K562 (cell line): ENCODE measurements around the gene HGS. TPM values are rescaled to one million over a fixed set of nuclear protein-coding genes. Genes with fewer than 3 reads are reported as not detected.
A peak's percentile ranks its signal among the peaks of the same experiment; 100 is the strongest.

Source experiments
- ATF7 ChIP-seq: fragments of 450-650 bp; IDR thresholded peaks from 2 replicates; pipeline ENCODE4 v1.7.1; 2014; ENCODE audit warnings: mild to moderate bottlenecking, moderate library complexity
- BRD9 ChIP-seq: fragments of 450-650 bp; IDR thresholded peaks from 2 replicates; pipeline ENCODE4 v1.6.1; 2018; ENCODE audit warnings: low read depth; ENCODE audit not compliant: partially characterized antibody
- C11orf30 ChIP-seq: fragments of 450-650 bp; IDR thresholded peaks from 2 replicates; pipeline ENCODE4 v1.6.1; 2016; ENCODE audit warnings: low read depth, mild to moderate bottlenecking
- CREB1 ChIP-seq, 2 experiments: sonication (generic) in 1 of 2; formaldehyde crosslinking in 1 of 2; IDR thresholded peaks; 2 replicates each; pipeline versions ENCODE4 v1.6.1 to v1.8.0; 2012 to 2022; ENCODE audit warnings: inconsistent platforms in 1 of 2, mild to moderate bottlenecking in 1 of 2, missing genetic modification reagents in 1 of 2, moderate library complexity in 1 of 2
- CREM ChIP-seq: IDR thresholded peaks from 2 replicates; pipeline ENCODE4 v1.6.1; 2014; ENCODE audit warnings: antibody characterized with exemption, low read depth
- HDAC6 ChIP-seq: IDR thresholded peaks from 2 replicates; pipeline ENCODE4 v1.6.1; 2012; ENCODE audit warnings: low read depth, mild to moderate bottlenecking, control low read depth, inconsistent platforms, low read length, moderate library complexity
- HEY1 ChIP-seq: fragments of 250-450 bp; sonication (Bioruptor Pico); IDR thresholded peaks from 2 replicates; pipeline ENCODE4 v1.5.0; 2020; ENCODE audit warnings: mild to moderate bottlenecking, moderate library complexity, borderline replicate concordance
- MEF2D ChIP-seq: conservative IDR thresholded peaks from 2 replicates; pipeline ENCODE4 v1.6.1; 2016; ENCODE audit warnings: low read depth, missing genetic modification characterization, missing compliant biosample characterization
- NFIX ChIP-seq: fragments of 250-450 bp; sonication (Bioruptor Pico); IDR thresholded peaks from 2 replicates; pipeline ENCODE4 v1.4.0; 2020; ENCODE audit warnings: low read depth, mild to moderate bottlenecking, moderate library complexity
- PYGO2 ChIP-seq: fragments of 450-650 bp; IDR thresholded peaks from 2 replicates; pipeline ENCODE4 v1.6.1; 2016; ENCODE audit warnings: mild to moderate bottlenecking, missing genetic modification characterization, moderate library complexity, missing compliant biosample characterization
- SMARCE1 ChIP-seq: fragments of 450-650 bp; IDR thresholded peaks from 2 replicates; pipeline ENCODE4 v1.7.1; 2016; ENCODE audit warnings: mild to moderate bottlenecking
- ZMIZ1 ChIP-seq, 2 experiments: fragments of 150-350 bp in 1 of 2; IDR thresholded peaks; 2 replicates each; pipeline ENCODE4 v1.6.1; 2012 to 2016; ENCODE audit warnings: low read depth in 2 of 2, low read length in 2 of 2, mild to moderate bottlenecking in 1 of 2, moderate library complexity in 1 of 2
- ZNF140 ChIP-seq: fragments of 250-450 bp; sonication (Bioruptor Pico); IDR thresholded peaks from 2 replicates; pipeline ENCODE4 v1.8.0; 2021; ENCODE audit warnings: moderate library complexity, mild to moderate bottlenecking, inconsistent platforms
- ZNF197 ChIP-seq: fragments of 200-800 bp; sonication (Bioruptor generic); IDR thresholded peaks from 2 replicates; pipeline ENCODE4 v1.6.1; 2016; ENCODE audit warnings: low read depth, missing genetic modification characterization, missing compliant biosample characterization
- ZNF431 ChIP-seq: sonication (generic); formaldehyde crosslinking; IDR thresholded peaks from 2 replicates; pipeline ENCODE4 v1.8.0; 2022; ENCODE audit warnings: mild to moderate bottlenecking, missing genetic modification reagents
- polyA plus RNA-seq, 8 experiments: library from polyadenylated mRNA; depleted of rRNA in 4 of 8; stranded (reverse) in 5 of 8; unstranded in 3 of 8; fragments of >200 nt; fragmentation: Nextera tagmentation in 2 of 8; fragmentation: Illumina TruSeq in 1 of 8; extraction: Ambion mirVana in 2 of 8; extraction: Trizol in 1 of 8; gene quantifications; 2 replicates each; pipeline versions ENCODE4 v1.2.1 to v1.2.3, GENCODE V29; 2011 to 2014; ENCODE audit warnings: inconsistent platforms in 1 of 8, missing spikeins in 1 of 8
- total RNA-seq, 7 experiments: library from RNA; depleted of rRNA in 6 of 7; stranded (reverse); fragments of >200 nt in 6 of 7; fragmentation: Illumina TruSeq in 2 of 7; extraction: Trizol in 2 of 7; gene quantifications; 2 replicates each; pipeline versions ENCODE4 v1.2.1 to v1.2.3, GENCODE V29; 2011 to 2021; ENCODE audit warnings: low replicate concordance in 1 of 7
- TF ChIP-seq, protein P1 (sequence below): fragments of 250-450 bp; sonication (Bioruptor Pico); IDR thresholded peaks from 2 replicates; pipeline ENCODE4 v1.4.0; 2020; ENCODE audit warnings: mild to moderate bottlenecking, moderate library complexity, borderline replicate concordance
- TF ChIP-seq, protein P2 (sequence below), 3 experiments: fragments of 200-800 bp in 1 of 3; sonication (Bioruptor generic) in 1 of 3; sonication (generic) in 1 of 3; formaldehyde crosslinking in 1 of 3; IDR thresholded peaks; 2 replicates each; pipeline versions ENCODE4 v1.6.1 to v1.8.0; 2016 to 2022; ENCODE audit warnings: mild to moderate bottlenecking in 2 of 3, missing compliant biosample characterization in 2 of 3, missing genetic modification characterization in 2 of 3, missing genetic modification reagents in 1 of 3

Gene HGS
- total and polyA plus RNA-seq, 9 of the 15 experiments (the other 6 are each of a cell fraction or from before 2014, with no cell fraction given), result 3.9 to 176 (median 77.1) TPM

GRCh38 chr17:81665205-81666091 lies 18.4 kb upstream of the HGS start (continued):
- TF ChIP-seq, protein P1, sequence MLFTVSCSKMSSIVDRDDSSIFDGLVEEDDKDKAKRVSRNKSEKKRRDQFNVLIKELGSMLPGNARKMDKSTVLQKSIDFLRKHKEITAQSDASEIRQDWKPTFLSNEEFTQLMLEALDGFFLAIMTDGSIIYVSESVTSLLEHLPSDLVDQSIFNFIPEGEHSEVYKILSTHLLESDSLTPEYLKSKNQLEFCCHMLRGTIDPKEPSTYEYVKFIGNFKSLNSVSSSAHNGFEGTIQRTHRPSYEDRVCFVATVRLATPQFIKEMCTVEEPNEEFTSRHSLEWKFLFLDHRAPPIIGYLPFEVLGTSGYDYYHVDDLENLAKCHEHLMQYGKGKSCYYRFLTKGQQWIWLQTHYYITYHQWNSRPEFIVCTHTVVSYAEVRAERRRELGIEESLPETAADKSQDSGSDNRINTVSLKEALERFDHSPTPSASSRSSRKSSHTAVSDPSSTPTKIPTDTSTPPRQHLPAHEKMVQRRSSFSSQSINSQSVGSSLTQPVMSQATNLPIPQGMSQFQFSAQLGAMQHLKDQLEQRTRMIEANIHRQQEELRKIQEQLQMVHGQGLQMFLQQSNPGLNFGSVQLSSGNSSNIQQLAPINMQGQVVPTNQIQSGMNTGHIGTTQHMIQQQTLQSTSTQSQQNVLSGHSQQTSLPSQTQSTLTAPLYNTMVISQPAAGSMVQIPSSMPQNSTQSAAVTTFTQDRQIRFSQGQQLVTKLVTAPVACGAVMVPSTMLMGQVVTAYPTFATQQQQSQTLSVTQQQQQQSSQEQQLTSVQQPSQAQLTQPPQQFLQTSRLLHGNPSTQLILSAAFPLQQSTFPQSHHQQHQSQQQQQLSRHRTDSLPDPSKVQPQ (CRISPR knock-in tag), result peak; percentile 44; the same call in 1 of the 2 replicates
- TF ChIP-seq HEY1 (CRISPR knock-in tag) (no peak), BRD9 (peak; percentile 43), HDAC6 (no peak), MEF2D (tag) (peak; percentile 73), ZMIZ1 (IDR thresholded peaks at IDR 0.05; ENCODE audit: low read depth in 2 of 2, low read length in 2 of 2) (no peak), NFIX (CRISPR knock-in tag) (no peak), ATF7 (no peak), ZNF197 (CRISPR knock-in tag) (peak; percentile 35; the same call in 1 of the 2 replicates), ZNF431 (CRISPR knock-in tag) (0 out of 2 replicates have a peak, but pooled peaks have one; percentile 25), SMARCE1 (no peak), ZNF140 (CRISPR knock-in tag) (0 out of 2 replicates have a peak, but pooled peaks have one; percentile 20), PYGO2 (tag) (peak; percentile 52; the same call in 1 of the 2 replicates), C11orf30 (no peak), CREB1 (IDR thresholded peaks at IDR 0.05) (no peak), CREB1 (CRISPR knock-in tag; IDR thresholded peaks at IDR 0.05) (no peak), CREM (peak; percentile 5; the same call in 1 of the 2 replicates)
- TF ChIP-seq, protein P2, sequence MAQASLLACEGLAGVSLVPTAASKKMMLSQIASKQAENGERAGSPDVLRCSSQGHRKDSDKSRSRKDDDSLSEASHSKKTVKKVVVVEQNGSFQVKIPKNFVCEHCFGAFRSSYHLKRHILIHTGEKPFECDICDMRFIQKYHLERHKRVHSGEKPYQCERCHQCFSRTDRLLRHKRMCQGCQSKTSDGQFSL (CRISPR knock-in tag; IDR thresholded peaks at IDR 0.05), result peak; percentile 93
- TF ChIP-seq, protein P2 (tag; IDR thresholded peaks at IDR 0.05), result peak; percentile 66 to 84; a peak in 3 of 4 replicates
